ENCODE data around the gene MYO1D. TPM values are rescaled to one million over a fixed set of nuclear protein-coding genes. Genes with fewer than 3 reads are reported as not detected.

MYO1D gene
- polyA plus RNA-seq, 4 donors: 25.5 to 33.1 (median 27.6) TPM

DNA sequence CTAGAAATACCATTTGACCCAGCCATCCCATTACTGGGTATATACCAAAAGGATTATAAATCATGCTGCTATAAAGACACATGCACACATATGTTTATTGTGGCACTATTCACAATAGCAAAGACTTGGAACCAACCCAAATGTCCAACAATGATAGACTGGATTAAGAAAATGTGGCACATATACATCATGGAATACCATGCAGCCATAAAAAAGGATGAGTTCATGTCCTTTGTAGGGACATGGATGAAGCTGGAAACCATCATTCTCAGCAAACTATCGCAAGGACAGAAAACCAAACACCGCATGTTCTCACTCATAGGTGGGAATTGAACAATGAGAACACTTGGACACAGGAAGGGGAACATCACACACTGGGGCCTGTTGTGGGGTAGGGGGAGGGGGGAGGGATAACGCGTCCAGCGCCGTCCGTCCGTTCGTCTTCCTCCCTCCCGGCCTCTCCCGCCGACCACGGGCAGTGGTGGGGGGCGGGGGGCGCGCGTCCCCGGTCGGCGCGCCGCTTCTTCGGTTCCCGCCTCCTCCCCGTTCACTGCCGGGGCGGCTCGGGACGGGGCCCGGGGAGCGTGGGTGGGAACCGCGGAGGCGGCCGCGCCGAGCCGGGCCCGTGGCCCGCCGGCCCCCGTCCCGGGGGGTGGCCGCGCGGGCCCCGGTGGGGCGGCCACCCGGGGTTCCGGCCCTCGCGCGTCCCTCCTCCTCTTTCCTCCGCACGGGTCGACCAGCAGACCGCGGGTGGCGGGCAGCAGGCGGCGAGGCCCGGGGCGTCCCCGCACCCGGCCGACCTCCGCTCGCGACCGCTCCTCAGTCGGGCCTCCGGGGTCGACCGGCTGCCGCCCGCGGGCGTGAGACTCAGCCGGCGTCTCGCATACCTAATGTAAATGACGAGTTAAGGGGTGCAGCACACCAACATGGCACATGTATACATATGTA lies 54.7 kb downstream of the MYO1D start:
- peak in 1 of 4 donors; percentile 13 for DNase-seq (ENCODE audit: low read depth in 4 of 4, low spot score in 2 of 4)

DNA sequence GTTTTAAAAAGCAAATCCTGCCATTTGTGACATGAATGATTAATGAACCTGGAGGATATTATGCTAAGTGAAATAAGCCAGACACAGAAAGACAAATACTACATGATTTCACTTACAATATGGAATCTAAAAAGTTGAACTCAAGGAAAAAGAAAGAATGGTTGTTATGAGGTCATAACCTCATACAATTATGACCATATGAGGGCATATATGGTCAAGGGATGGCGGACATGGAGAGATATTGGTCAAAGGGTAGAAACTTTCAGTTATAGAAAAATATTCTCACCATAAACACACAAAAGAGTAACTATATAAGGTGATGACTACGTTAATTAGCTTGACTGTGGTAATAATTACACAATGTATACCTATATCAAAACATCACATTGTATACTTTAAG lies 56.5 kb downstream of the MYO1D start:
- DNase-seq (ENCODE audit: low read depth in 4 of 4, low spot score in 2 of 4): no peak

DNA sequence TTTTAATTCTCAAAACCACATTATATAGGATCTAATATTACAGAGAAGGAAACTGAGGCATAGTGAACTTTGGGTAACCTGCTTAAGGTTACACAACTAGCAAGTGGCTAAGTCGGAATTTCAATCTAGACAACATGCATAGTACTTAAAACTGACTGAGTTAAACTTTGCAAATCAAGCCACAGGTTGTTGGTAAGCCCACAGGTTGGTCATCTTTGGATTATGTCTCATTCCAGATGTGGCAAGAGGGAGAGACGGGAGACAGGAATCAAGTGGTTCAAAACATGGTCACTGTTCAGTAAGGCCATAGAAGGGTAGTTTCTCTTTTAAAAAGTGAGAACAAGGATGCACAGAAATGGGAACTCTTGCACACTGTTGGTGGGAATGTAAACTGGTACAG lies 57.1 kb downstream of the MYO1D start:
- no peak for DNase-seq (ENCODE audit: low read depth in 4 of 4, low spot score in 2 of 4)

DNA sequence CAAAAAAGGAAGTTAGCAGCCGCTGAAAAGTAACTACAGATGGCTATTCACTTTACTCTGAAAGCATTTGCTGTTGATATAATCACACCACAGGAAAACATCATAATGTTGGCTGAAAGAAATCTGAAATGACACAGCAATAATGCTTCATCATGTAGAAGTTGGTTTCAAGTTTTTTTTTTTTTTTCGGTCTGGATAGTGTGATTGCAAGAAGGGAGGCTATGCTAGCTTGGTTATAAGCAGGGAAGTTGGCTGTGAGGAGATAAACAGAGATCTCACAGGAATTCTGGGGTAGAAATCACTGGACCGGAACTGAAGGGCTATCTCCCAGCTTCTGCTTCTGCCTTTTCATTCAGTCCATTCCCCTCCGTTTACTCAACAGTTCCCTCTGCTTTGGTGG lies 57.9 kb downstream of the MYO1D start:
- DNase-seq (ENCODE audit: low read depth in 4 of 4, low spot score in 2 of 4): no peak

DNA sequence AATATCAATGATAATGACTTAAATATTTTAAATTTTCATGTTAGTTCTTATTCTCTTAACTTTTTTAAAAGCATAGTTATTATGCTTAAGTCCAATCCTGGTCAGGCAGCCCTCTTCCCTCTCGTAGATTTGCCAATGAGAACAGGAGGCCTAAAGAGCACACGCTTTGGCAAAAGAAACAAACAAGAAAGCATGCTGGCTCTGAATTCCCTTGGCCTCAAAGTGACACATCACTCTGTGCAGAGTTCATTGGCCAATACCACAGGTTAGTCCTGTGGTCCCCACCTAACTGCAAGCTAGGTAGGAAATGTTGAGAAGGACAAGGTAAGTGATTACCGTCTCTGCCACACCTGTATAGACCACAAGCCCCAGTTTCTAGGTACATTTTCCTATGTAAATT lies 61.5 kb downstream of the MYO1D start:
- DNase-seq (ENCODE audit: low read depth in 4 of 4, low spot score in 2 of 4): no peak

DNA sequence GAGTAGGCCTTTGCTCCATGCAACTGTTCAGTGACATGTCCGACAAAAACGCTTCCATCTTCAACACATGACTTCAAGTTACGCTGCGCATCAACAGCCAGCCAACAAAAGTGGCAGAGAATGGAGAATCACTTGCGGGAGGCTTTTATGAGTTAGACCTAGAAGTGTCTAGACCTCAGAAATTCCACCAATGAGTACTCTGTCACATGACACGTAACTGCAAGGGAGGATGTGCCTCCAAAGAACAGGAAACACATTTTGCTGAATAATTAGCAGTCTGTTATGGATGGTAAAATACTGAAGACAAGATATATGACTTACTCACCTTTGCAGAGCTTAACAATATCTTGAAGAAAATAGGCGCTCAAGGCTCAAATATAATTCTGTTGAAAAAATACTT lies 62.1 kb downstream of the MYO1D start:
- DNase-seq (ENCODE audit: low read depth in 4 of 4, low spot score in 2 of 4): no peak

DNA sequence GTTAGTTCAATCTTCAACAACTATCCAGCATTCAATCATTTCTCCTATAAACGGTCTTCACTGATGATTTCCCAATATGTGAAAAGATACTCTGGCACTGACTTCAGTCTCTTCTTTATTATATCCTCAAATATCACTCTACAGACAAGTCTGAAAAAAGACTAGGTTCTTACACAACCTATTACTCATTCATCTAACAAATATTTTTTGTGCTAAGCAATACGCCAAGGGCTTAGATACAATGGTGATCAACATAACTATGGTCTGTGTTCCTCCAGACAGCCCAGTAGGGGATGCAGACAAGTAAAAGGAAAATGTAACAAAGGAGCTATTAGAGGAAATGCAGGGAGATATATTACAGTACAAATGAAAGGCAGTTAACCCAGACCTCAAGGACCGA lies 63.9 kb downstream of the MYO1D start:
- DNase-seq (ENCODE audit: low read depth in 4 of 4, low spot score in 2 of 4): no peak

DNA sequence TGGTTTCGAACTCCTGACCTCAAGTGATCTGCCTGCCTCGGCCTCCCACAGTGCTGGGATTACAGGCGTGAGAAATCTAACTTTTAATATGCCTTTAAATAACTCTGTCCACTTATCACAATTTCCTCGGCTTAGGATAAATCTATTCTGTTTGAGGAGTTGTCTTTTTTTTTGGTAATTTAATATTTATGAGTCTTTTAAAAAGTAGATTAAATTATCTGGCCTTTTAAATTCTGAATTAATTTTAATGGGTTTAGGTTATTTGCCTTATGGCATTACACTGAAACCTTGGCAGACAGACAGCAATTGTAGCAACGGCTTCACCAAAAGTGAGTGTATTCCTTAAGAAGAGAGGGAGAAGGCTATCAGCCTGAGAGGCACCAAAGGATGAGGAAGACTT lies 66.2 kb downstream of the MYO1D start:
- no peak for DNase-seq (ENCODE audit: low read depth in 4 of 4, low spot score in 2 of 4)

DNA sequence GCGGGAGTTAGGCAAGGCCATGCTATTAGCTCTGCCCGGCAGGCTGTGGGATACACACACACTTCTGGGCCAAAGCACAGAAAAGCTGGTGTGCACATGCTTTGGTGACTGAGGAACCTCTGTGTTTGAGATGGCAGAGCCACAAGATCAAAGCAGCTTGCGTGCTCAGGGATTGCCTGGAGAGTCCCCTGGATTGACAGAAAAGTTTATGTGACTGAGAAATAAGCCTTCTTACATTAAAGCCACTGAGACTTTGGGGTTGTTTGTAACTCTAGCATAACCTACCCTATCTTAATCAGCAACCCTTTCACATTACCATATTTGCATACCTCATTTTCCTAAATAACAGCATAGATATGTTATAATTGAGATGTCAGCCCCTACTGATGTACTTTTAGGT lies 69.3 kb downstream of the MYO1D start:
- no peak for DNase-seq (ENCODE audit: low read depth in 4 of 4, low spot score in 2 of 4)

DNA sequence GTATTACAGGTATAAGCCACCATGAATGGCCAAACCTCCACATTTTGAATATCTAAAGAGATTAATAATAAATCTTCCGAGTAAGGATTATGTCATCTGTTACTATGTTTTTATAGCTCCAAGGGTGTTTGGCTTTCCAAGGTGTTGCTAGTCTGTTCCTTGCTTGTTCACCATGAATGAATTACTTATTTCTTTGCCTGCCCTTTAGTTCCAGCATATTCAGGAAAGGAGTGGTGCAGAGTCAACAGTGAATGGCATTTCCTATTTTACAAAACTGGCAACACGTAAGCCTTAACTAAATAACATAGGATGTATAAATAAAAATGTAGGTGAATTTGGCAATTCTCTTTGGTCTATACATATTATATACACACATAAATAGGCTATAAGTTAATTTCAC lies 70.3 kb downstream of the MYO1D start:
- DNase-seq (ENCODE audit: low read depth in 4 of 4, low spot score in 2 of 4): no peak

DNA sequence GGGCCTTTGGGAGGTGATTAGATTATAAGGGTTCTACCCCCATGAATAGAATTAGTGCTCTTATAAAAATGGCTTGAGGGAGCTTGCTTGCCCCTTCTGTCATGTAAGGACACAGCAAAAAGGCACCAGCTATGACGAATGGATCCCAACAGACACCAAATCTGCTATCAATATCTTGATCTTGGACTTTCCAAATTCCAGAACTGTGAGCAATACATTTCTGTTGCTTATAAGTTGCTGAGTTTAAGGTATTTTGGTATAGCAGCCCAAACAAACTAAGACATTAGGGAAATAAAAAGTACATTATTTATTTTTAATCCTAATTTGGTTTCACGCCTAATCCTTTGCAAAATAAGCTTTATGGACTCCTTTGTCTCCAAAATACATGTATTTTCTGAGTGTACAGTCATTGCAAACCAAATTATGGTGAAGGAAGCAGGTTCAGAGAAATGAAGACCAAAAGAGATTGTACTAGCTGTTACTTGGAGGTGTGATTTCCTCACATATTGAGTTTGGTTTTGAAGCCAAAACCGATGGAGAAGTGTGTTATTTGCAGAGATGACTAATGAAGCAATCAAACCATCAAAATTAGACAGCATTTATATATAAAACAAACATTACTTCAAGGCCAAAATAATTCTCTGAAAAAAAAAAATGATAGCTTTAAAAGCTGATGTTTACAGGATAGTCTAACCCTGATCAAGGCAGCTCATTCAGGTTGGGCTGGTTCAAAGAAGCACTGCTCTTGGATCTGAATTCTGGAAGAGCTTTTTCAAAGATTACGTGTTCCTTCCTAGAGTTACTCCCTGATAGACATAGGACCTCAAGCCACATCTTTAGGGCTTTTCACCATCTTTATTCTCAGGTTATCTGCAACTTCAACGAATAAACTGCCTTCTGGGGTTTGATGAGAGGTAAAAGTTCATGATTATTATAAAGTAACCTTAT lies 71.6 kb downstream of the MYO1D start:
- no peak for DNase-seq (ENCODE audit: low read depth in 4 of 4, low spot score in 2 of 4)

DNA sequence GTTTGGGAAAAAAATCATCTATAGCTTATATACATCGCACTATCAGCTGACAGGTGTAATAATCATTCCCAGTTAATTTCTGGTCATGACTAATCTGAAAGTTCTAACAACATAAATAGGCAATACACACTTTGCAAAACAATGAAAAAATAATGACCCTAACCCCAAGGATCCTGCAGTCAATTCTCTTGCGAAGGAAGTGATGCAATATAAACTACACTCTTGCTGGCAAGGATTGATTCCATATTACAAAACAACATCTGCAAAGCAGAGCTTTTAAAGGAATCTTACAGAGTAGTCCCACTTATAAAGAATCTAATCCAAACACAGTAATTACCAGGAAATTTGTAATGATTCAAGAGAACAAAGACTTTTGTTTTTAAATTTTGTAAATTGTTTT lies 73.4 kb downstream of the MYO1D start:
- no peak for DNase-seq (ENCODE audit: low read depth in 4 of 4, low spot score in 2 of 4)

DNA sequence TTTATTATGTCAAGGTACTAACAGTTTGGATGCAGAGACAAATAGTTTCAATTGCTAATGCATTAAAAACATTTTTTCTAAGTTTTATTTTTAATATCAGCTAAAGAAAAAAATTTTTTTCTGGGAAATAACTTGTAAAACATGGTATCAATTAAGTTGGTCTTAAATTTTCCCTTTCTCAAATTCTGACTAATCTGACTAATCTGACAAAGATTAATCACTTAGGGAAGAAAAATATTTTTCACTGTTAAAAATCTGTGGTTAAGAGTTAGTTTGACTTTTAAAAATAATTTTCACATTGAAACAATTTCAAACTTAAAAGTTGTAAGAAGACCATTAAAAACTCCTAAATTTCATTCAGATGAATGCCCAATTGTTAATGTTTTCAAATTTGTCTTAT lies 74.6 kb downstream of the MYO1D start:
- DNase-seq (ENCODE audit: low read depth in 4 of 4, low spot score in 2 of 4): no peak

DNA sequence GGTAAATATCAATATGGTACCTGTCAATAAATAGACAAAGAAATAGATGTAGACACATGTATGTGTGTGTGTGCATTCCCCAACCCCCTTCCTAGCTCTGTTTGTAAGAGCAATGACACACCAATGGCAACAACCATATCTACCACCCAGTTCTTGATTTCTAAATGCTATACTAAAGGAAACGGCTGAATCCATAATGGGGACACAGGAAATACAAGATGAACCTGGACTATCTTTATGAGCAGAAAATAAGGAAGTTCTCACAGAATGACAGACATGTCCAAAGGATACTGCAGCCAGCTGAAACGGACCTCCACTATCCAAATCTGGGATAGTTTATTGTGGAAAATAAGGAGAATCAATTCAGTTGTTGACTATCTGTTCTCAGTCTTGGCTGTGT lies 75.3 kb downstream of the MYO1D start:
- DNase-seq (ENCODE audit: low read depth in 4 of 4, low spot score in 2 of 4): no peak

DNA sequence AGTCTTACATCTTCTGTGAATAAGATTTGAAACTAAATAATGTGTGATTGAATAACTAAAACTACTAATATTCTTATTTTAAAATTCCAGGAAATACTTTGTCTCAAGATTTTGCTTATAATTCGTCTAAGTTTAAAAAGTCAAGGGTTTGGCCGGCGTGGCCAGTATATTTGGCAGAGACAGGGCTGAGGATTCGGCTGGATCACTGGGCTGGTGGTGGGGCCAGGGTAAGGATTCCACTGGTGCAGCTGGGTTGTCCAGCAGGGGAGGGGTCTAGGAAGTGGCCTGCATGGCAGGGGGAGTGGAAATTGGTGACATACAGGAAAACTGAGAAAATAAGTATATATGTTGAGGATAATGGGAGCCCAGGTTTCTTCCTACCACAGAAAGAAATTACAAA lies 75.7 kb downstream of the MYO1D start:
- DNase-seq (ENCODE audit: low read depth in 4 of 4, low spot score in 2 of 4): no peak

DNA sequence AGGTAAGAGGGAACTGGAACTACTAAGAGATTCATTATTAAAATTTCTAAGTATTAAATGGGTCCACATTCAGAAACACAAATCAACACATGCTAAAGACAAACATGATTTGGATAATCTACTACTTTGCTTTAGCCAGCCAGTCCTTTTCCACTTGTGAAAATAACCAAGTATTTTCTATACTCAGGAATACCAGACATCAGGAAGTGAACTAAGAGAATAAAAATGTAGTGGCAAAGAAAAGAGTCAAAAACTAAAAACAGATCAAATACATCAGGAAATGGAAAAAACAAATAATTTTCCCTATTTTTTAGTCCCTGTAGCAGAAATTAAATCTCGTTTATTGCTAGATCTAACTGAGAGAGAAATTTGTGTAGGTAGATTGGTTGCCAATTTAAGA lies 78.0 kb downstream of the MYO1D start:
- DNase-seq (ENCODE audit: low read depth in 4 of 4, low spot score in 2 of 4): no peak

DNA sequence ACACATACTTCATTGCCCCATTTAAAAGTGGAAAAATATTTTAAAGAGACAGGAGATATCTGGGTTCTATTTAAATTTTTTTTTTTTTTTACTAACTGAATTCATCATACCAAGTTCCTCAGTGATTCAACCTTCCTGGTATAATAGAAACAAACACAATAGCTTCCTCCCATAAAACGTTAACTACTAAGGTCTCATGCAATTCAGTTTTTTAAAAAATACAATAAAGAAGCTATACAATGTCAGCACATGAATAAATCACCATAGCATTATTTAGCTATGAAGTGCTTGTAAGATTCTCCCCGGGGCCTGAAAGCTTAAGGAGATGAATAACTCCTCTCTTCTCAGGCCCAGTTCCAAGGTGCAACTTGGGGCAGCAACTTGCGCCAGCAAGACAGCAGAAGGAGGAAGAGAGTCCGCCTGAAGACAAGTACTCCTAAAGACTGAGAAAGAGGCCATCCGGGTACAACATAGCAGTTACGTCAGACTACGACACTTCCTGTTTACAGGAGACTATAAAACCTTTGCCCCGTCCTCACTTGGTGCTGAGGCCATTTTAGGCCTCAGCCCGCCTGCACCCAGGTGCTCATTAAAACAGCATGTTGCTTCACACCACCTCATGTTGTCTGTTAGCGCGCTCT lies 81.5 kb downstream of the MYO1D start:
- no peak for DNase-seq (ENCODE audit: low read depth in 4 of 4, low spot score in 2 of 4)

DNA sequence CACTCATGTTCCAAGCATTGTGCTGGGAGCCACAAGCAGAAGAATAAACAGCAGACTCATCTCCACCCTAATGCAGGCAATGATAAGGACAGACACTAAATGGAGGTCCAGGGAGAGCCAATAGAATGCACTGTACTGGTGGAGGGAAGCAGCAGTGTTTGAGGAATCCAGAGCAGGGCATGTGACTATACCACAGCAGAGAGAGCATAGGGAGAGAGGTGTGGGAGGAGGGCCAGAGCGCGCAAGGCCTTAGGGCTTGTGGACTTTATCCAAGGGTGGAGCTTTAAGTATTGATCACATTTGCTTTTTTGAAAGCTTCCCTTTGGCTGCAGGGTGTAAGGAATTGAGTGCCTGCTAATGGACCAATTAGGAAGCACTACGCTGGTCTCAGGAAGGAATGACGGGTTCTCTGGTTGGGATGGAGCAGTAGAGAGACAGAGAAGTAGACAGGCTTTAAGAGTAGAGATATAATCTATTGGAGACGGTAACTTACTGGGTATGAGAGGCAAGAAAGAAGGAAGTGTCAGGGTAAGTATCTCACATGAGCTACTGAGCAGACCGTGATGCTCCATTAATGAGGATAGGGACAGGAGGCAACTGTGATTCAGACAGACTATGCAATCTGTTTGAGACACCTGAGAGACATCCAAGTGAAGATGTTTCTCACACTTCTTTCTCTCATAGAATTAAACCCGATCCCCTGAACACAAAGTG lies 82.2 kb downstream of the MYO1D start:
- DNase-seq (ENCODE audit: low read depth in 4 of 4, low spot score in 2 of 4): no peak

DNA sequence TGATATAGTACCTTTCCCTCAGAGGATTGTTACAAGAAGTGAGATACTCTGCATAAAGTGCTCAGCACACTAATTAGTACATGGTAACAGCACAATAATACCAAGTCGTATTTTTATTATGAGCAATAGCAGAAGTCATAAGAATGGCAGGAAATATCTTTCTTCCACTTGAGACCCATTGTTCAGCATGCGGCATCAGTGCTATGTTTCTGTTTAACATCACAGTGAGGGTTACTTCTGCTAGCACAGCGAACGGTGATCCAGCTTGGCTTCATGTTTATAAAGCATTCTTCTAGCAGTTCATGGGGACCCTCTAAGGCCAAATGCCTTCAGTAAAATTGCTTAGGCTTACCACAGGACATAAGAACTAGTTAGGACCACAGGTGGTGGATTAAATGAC lies 83.1 kb downstream of the MYO1D start:
- no peak for DNase-seq (ENCODE audit: low read depth in 4 of 4, low spot score in 2 of 4)

DNA sequence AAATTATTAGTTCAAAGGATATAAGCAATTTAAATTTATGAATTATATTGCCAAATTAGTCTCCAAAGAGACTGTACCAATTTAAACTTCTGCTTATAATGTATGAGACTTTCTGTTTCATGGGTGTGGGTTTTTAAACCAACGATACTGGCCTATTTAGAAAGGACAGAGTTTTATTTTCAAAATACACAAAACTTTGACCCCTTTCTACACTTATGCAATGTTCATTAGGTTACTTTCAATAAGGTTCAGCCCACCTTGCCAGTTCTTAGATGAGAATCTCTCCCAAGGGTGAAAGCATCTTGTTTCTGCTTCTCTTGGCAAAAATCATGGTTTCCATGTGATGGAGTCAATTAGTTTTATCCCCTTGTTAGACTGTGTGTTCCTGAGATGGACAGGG lies 84.7 kb downstream of the MYO1D start:
- DNase-seq (ENCODE audit: low read depth in 4 of 4, low spot score in 2 of 4): no peak

Measured in left renal cortex interstitium (tissue), 4 donors.